Suprapubic skin (tissue), 4 donors: ENCODE data around the gene ZNF653. TPM values are rescaled to one million over a fixed set of nuclear protein-coding genes. Genes with fewer than 3 reads are reported as not detected.

Experiments
- DNase-seq, 2 donors: peaks; one replicate each; pipeline ENCODE4 v3.0.0-alpha.2; 2019; ENCODE audit warnings: low spot score in 2 of 2
- H3K27ac ChIP-seq: fragments of 200-600 bp; sonication (generic); one replicate; pipeline ENCODE4 v1.5.1; 2019
- H3K27me3 ChIP-seq: fragments of 200-600 bp; sonication (generic); one replicate; pipeline ENCODE4 v1.5.1; 2019
- H3K36me3 ChIP-seq: fragments of 200-600 bp; sonication (generic); one replicate; pipeline ENCODE4 v1.5.1; 2019
- H3K4me1 ChIP-seq: fragments of 200-600 bp; sonication (generic); one replicate; pipeline ENCODE4 v1.5.1; 2019
- H3K4me3 ChIP-seq: fragments of 200-600 bp; sonication (generic); one replicate; pipeline ENCODE4 v1.5.1; 2019; ENCODE audit warnings: mild to moderate bottlenecking
- H3K9me3 ChIP-seq: fragments of 200-600 bp; sonication (generic); one replicate; pipeline ENCODE4 v1.5.1; 2019
- CTCF ChIP-seq, 2 donors: fragments of 200-600 bp in 1 of 2; fragments of 450-650 bp in 1 of 2; sonication (generic) in 1 of 2; IDR thresholded peaks; one replicate each; pipeline ENCODE4 v1.5.1; 2016 to 2019; ENCODE audit warnings: antibody characterized with exemption in 2 of 2, mild to moderate bottlenecking in 1 of 2, moderate library complexity in 1 of 2
- EP300 ChIP-seq: sonication (generic); formaldehyde crosslinking; IDR thresholded peaks from one replicate; pipeline ENCODE4 v1.6.1; 2017; ENCODE audit warnings: antibody characterized with exemption
- POLR2A ChIP-seq, 2 donors: fragments of 450-650 bp; IDR thresholded peaks; one replicate each; pipeline ENCODE4 v1.6.1; 2017; ENCODE audit warnings: antibody characterized with exemption in 2 of 2, mild to moderate bottlenecking in 2 of 2, moderate library complexity in 2 of 2
- POLR2AphosphoS5 ChIP-seq, 3 donors: sonication (generic); formaldehyde crosslinking; IDR thresholded peaks; one replicate each; pipeline ENCODE4 v1.6.1; 2017; ENCODE audit warnings: antibody characterized with exemption in 3 of 3
- WGBS: methylation state at CpG from one replicate; pipeline ENCODE4 v1.1.5; 2018; 5-methylcytosine and 5-hydroxymethylcytosine counted together
- total RNA-seq, 4 donors: library from RNA; depleted of rRNA; stranded (reverse); fragments of >200 nt; gene quantifications; one replicate each; pipeline ENCODE4 v1.1.0, GENCODE V29; 2016

Gene ZNF653
- total RNA-seq, 4 donors from 2014 or later, result 10.1 to 19.1 (median 11.8) TPM

GRCh38 chr19:11513946-11514345 is 8.3 kb upstream of the ZNF653 start:
- no peak for TF ChIP-seq POLR2A (IDR thresholded peaks at IDR 0.05)
- no peak for TF ChIP-seq POLR2AphosphoS5 (IDR thresholded peaks at IDR 0.05)
- TF ChIP-seq EP300, result no peak
- TF ChIP-seq CTCF (IDR thresholded peaks at IDR 0.05), result no peak
- peaks cover 67% of the 10 kb centered on the region for H3K36me3 ChIP-seq
- no peak overlapping the region for H3K27ac ChIP-seq
- WGBS, result 89% methylated on average over 17 of the region's 20 CpGs
- H3K4me1 ChIP-seq, result no peaks in the 10 kb centered on the region
- DNase-seq, result no peak
- no peak overlapping the region for H3K4me3 ChIP-seq
- H3K9me3 ChIP-seq, result no peaks in the 10 kb centered on the region
- H3K27me3 ChIP-seq, result no peaks in the 10 kb centered on the region

- 93% methylated on average over 8 of the region's 8 CpGs for WGBS
- H3K9me3 ChIP-seq, result no peaks in the 10 kb centered on the region
- DNase-seq, result no peak
- H3K27me3 ChIP-seq, result no peaks in the 10 kb centered on the region
- TF ChIP-seq CTCF (IDR thresholded peaks at IDR 0.05) (no peak), POLR2A (IDR thresholded peaks at IDR 0.05) (no peak), POLR2AphosphoS5 (IDR thresholded peaks at IDR 0.05) (no peak), EP300 (no peak)
- peaks cover 6% of the 10 kb centered on the region for H3K4me1 ChIP-seq
- no peak overlapping the region for H3K27ac ChIP-seq
- no peak overlapping the region for H3K4me3 ChIP-seq
- peaks cover 38% of the 10 kb centered on the region for H3K36me3 ChIP-seq
These were observed 4.8 kb upstream of the ZNF653 start for GRCh38 chr19:11510444-11510843.

- Histone ChIP-seq H3K9me3 (no peaks in the 10 kb centered on the region), H3K4me3 (no peak overlapping the region), H3K36me3 (peaks cover 20% of the 10 kb centered on the region), H3K27me3 (no peaks in the 10 kb centered on the region), H3K27ac (no peak overlapping the region), H3K4me1 (peaks cover 14% of the 10 kb centered on the region)
- TF ChIP-seq POLR2AphosphoS5 (IDR thresholded peaks at IDR 0.05), result no peak
- no peak for TF ChIP-seq CTCF (IDR thresholded peaks at IDR 0.05)
- TF ChIP-seq POLR2A (IDR thresholded peaks at IDR 0.05), result no peak
- TF ChIP-seq EP300, result no peak
- DNase-seq, result no peak
- 90% methylated on average over 14 of the region's 18 CpGs for WGBS
These were observed 1.9 kb upstream of the ZNF653 start for GRCh38 chr19:11507370-11508078.

- H3K27ac ChIP-seq, result no peak overlapping the region
- H3K4me3 ChIP-seq, result no peak overlapping the region
- 92% methylated on average over 6 of the region's 6 CpGs for WGBS
- TF ChIP-seq EP300, result no peak
- no peak for TF ChIP-seq POLR2A (IDR thresholded peaks at IDR 0.05)
- TF ChIP-seq POLR2AphosphoS5 (IDR thresholded peaks at IDR 0.05), result no peak
- no peak for TF ChIP-seq CTCF (IDR thresholded peaks at IDR 0.05)
- H3K9me3 ChIP-seq, result no peaks in the 10 kb centered on the region
- peaks cover 14% of the 10 kb centered on the region for H3K4me1 ChIP-seq
- no peaks in the 10 kb centered on the region for H3K27me3 ChIP-seq
- H3K36me3 ChIP-seq, result peaks cover 14% of the 10 kb centered on the region
- no peak for DNase-seq
These were observed 1.3 kb upstream of the ZNF653 start for GRCh38 chr19:11506967-11507366.

GRCh38 chr19:11506101-11506555 is 489 bp upstream of the ZNF653 start:
- H3K4me1 ChIP-seq, result peaks cover 14% of the 10 kb centered on the region
- TF ChIP-seq CTCF (IDR thresholded peaks at IDR 0.05) (no peak), POLR2AphosphoS5 (IDR thresholded peaks at IDR 0.05) (no peak), EP300 (no peak), POLR2A (IDR thresholded peaks at IDR 0.05) (no peak)
- peaks cover 8% of the 10 kb centered on the region for H3K36me3 ChIP-seq
- DNase-seq, result no peak
- no peaks in the 10 kb centered on the region for H3K27me3 ChIP-seq
- peak overlapping the region; percentile 97 for H3K27ac ChIP-seq
- WGBS, result 23% methylated on average over 13 of the region's 20 CpGs
- peak overlapping the region; percentile 100 for H3K4me3 ChIP-seq
- H3K9me3 ChIP-seq, result no peaks in the 10 kb centered on the region
